H1 (cell line): ENCODE results near the gene MAN1A2. TPM values are rescaled to one million over a fixed set of nuclear protein-coding genes. Genes with fewer than 3 reads are reported as not detected.

Experiments used
- CTCF ChIA-PET: fragments of 300-600 bp; sonication (Branson Sonifier 250); formaldehyde crosslinking; loops from one replicate; lab custom pipeline; 2021; ENCODE audit not compliant: partially characterized antibody; lab: Charles Lee
- POLR2A ChIA-PET: fragments of 300-600 bp; sonication (Branson Sonifier 250); formaldehyde crosslinking; loops from one replicate; lab custom pipeline; 2021; ENCODE audit warnings: inconsistent platforms; ENCODE audit not compliant: partially characterized antibody; lab: Charles Lee
- DNase-seq, 2 experiments: peaks; one replicate each; pipeline versions ENCODE4 v3.0.0 to v3.0.0-alpha.2; 2010 to 2022; ENCODE audit warnings: low spot score in 2 of 2, low read depth in 1 of 2, mixed read lengths in 1 of 2
- FAIRE-seq: peaks from 2 replicates; lab custom pipeline; 2011; peaks lifted over from hg19 to GRCh38; lab: Jason Lieb, UNC
- H2AFZ ChIP-seq: 2 replicates; pipeline ENCODE4 v1.8.1; 2012; ENCODE audit warnings: low read length, inconsistent platforms
- H2AK5ac ChIP-seq: 2 replicates; pipeline ENCODE4 v1.6.1; 2013; ENCODE audit warnings: low read depth, low read length
- H2BK120ac ChIP-seq: replicated peaks from 2 replicates; pipeline ENCODE3; 2013; ENCODE audit warnings: low read depth, low read length, inconsistent platforms
- H2BK12ac ChIP-seq: 2 replicates; pipeline ENCODE4 v1.6.1; 2013; ENCODE audit warnings: low read depth, low read length
- H2BK15ac ChIP-seq: 2 replicates; pipeline ENCODE4 v1.6.1; 2013; ENCODE audit warnings: low read length
- H2BK20ac ChIP-seq: 2 replicates; pipeline ENCODE4 v1.6.1; 2013; ENCODE audit warnings: low read length
- H2BK5ac ChIP-seq: 2 replicates; pipeline ENCODE4 v1.6.1; 2013; ENCODE audit warnings: low read depth, low read length
- H3K14ac ChIP-seq: 2 replicates; pipeline ENCODE4 v1.6.1; 2013; ENCODE audit warnings: inconsistent platforms; ENCODE audit not compliant: insufficient read length
- H3K18ac ChIP-seq: 2 replicates; pipeline ENCODE4 v1.6.1; 2013; ENCODE audit warnings: low read length; ENCODE audit errors: extremely low read depth
- H3K23ac ChIP-seq: 2 replicates; pipeline ENCODE4 v1.6.1; 2013; ENCODE audit warnings: inconsistent platforms; ENCODE audit not compliant: insufficient read length
- H3K23me2 ChIP-seq: 2 replicates; pipeline ENCODE4 v1.6.1; 2013; ENCODE audit warnings: low read depth, low read length
- H3K27ac ChIP-seq: 2 replicates; pipeline ENCODE4 v1.6.1; 2011; ENCODE audit warnings: low read depth, low read length, inconsistent platforms
- H3K27me3 ChIP-seq, 4 experiments: replicated peaks in 1 of 4; 1 replicate in 1 of 4; 2 replicates in 3 of 4; pipeline versions ENCODE4 v1.6.1 to v1.8.1; 2011 to 2013; ENCODE audit warnings: low read length in 3 of 4, mild to moderate bottlenecking in 3 of 4, inconsistent platforms in 2 of 4, mixed read lengths in 2 of 4, moderate library complexity in 1 of 4; ENCODE audit not compliant: control insufficient read depth in 3 of 4, insufficient read depth in 3 of 4; ENCODE audit errors: extremely low read depth in 1 of 4
- H3K36me3 ChIP-seq, 4 experiments: 2 replicates each; pipeline versions ENCODE4 v1.6.1 to v1.8.1; 2011 to 2013; ENCODE audit warnings: mild to moderate bottlenecking in 4 of 4, low read length in 3 of 4, moderate library complexity in 2 of 4, control low read depth in 1 of 4, inconsistent platforms in 1 of 4; ENCODE audit not compliant: insufficient read depth in 4 of 4, control insufficient read depth in 2 of 4
- H3K4ac ChIP-seq: replicated peaks from 2 replicates; pipeline ENCODE3; 2013; ENCODE audit warnings: low read length, low read depth, mixed read lengths, inconsistent platforms; ENCODE audit not compliant: insufficient read length
- H3K4me1 ChIP-seq, 4 experiments: replicated peaks in 1 of 4; 1 replicate in 1 of 4; 2 replicates in 3 of 4; pipeline versions ENCODE4 v1.6.1 to v1.8.1; 2011 to 2013; ENCODE audit warnings: low read length in 3 of 4, inconsistent platforms in 2 of 4, mixed read lengths in 1 of 4; ENCODE audit not compliant: insufficient read depth in 4 of 4, control insufficient read depth in 3 of 4
- H3K4me2 ChIP-seq, 2 experiments: 2 replicates each; pipeline versions ENCODE4 v1.6.1 to v1.8.1; 2011 to 2013; ENCODE audit warnings: low read depth in 2 of 2, low read length in 2 of 2, control low read depth in 1 of 2, inconsistent platforms in 1 of 2, mild to moderate bottlenecking in 1 of 2; ENCODE audit not compliant: insufficient read depth in 1 of 2
- H3K4me3 ChIP-seq, 4 experiments: fragments of 200-600, 300-600 bp in 1 of 4; sonication (generic), shearing (Covaris generic), sonication (Bioruptor Twin) in 1 of 4; 2 replicates each; pipeline versions ENCODE4 v1.5.1 to v1.8.1; 2011 to 2016; ENCODE audit warnings: low read length in 4 of 4, low read depth in 3 of 4, control low read depth in 2 of 4, inconsistent platforms in 2 of 4, mild to moderate bottlenecking in 2 of 4, mixed read lengths in 1 of 4, moderate library complexity in 1 of 4; ENCODE audit not compliant: insufficient read depth in 2 of 4; ENCODE audit errors: extremely low read depth in 1 of 4
- H3K56ac ChIP-seq: replicated peaks from 2 replicates; pipeline ENCODE3; 2013; ENCODE audit warnings: low read depth, mild to moderate bottlenecking, mixed read lengths, low read length, inconsistent platforms; ENCODE audit not compliant: insufficient read length
- H3K79me1 ChIP-seq: 2 replicates; pipeline ENCODE4 v1.6.1; 2013; ENCODE audit warnings: low read depth, low read length, control low read depth
- H3K79me2 ChIP-seq, 2 experiments: 2 replicates each; pipeline versions ENCODE4 v1.6.1 to v1.8.1; 2012 to 2013; ENCODE audit warnings: low read length in 2 of 2, mild to moderate bottlenecking in 2 of 2, inconsistent platforms in 1 of 2; ENCODE audit not compliant: insufficient read depth in 2 of 2, control insufficient read depth in 1 of 2
- H3K9ac ChIP-seq, 4 experiments: replicated peaks in 1 of 4; 1 replicate in 1 of 4; 2 replicates in 3 of 4; pipeline versions ENCODE4 v1.6.1 to v1.8.1; 2011 to 2013; ENCODE audit warnings: low read depth in 3 of 4, low read length in 3 of 4, control low read depth in 2 of 4, mild to moderate bottlenecking in 2 of 4, moderate library complexity in 2 of 4, inconsistent platforms in 1 of 4; ENCODE audit errors: extremely low read depth in 1 of 4
- H3K9me3 ChIP-seq, 2 experiments: 2 replicates each; pipeline versions ENCODE4 v1.6.1 to v1.8.1; 2012 to 2013; ENCODE audit warnings: mild to moderate bottlenecking in 2 of 2, moderate library complexity in 2 of 2, control low read depth in 1 of 2, inconsistent platforms in 1 of 2, low read depth in 1 of 2, low read length in 1 of 2, mixed read lengths in 1 of 2; ENCODE audit not compliant: insufficient read depth in 2 of 2
- H4K20me1 ChIP-seq, 2 experiments: replicated peaks in 1 of 2; 2 replicates each; pipeline versions ENCODE3 to v1.8.1; 2011 to 2013; ENCODE audit warnings: inconsistent platforms in 2 of 2, low read length in 2 of 2, mild to moderate bottlenecking in 1 of 2; ENCODE audit not compliant: insufficient read depth in 2 of 2, control insufficient read depth in 1 of 2
- H4K5ac ChIP-seq: 2 replicates; pipeline ENCODE4 v1.6.1; 2013; ENCODE audit warnings: low read length, low read depth, mixed read lengths, inconsistent platforms; ENCODE audit not compliant: insufficient read length
- H4K8ac ChIP-seq: 2 replicates; pipeline ENCODE4 v1.8.0; 2013; ENCODE audit warnings: mild to moderate bottlenecking, moderate library complexity, low read length, inconsistent platforms; ENCODE audit not compliant: insufficient read depth; ENCODE audit errors: extremely low read depth
- H4K91ac ChIP-seq: replicated peaks from 2 replicates; pipeline ENCODE3; 2013; ENCODE audit warnings: low read length, mixed read lengths, inconsistent platforms; ENCODE audit not compliant: insufficient read length
- ATF3 ChIP-seq: IDR thresholded peaks from 2 replicates; pipeline ENCODE4 v1.6.1; 2011; ENCODE audit warnings: low read depth, mild to moderate bottlenecking, low read length; ENCODE audit not compliant: insufficient read depth
- CBX8 ChIP-seq: fragments of 300-800, 300-1000 bp; sonication (generic); IDR thresholded peaks from 2 replicates; pipeline ENCODE4 v1.7.1; 2016; ENCODE audit warnings: low read depth, low read length, borderline replicate concordance
- CHD2 ChIP-seq: IDR thresholded peaks from 2 replicates; pipeline ENCODE4 v1.6.1; 2012; ENCODE audit warnings: low read length, improper control_type of control experiment
- CREB1 ChIP-seq: IDR thresholded peaks from 2 replicates; pipeline ENCODE4 v1.6.1; 2012; ENCODE audit warnings: inconsistent platforms
- CTBP2 ChIP-seq: IDR thresholded peaks from 2 replicates; pipeline ENCODE4 v1.7.0; 2011; ENCODE audit warnings: borderline replicate concordance, mild to moderate bottlenecking, moderate library complexity, mixed read lengths, low read length; ENCODE audit not compliant: insufficient read depth, insufficient read length
- GABPA ChIP-seq: IDR thresholded peaks from 2 replicates; pipeline ENCODE4 v1.6.1; 2011; ENCODE audit warnings: mild to moderate bottlenecking, low read length, moderate library complexity, borderline replicate concordance; ENCODE audit not compliant: insufficient read depth
- KDM1A ChIP-seq: fragments of 200-600, 300-600 bp; sonication (generic); IDR thresholded peaks from 2 replicates; pipeline ENCODE4 v1.7.1; 2016; ENCODE audit warnings: mild to moderate bottlenecking, low read length, borderline replicate concordance
- KDM5A ChIP-seq: fragments of 200-600 bp; IDR thresholded peaks from 2 replicates; pipeline ENCODE4 v1.7.1; 2012; ENCODE audit warnings: mild to moderate bottlenecking, low read length, inconsistent platforms, mixed read lengths
- POLR2A ChIP-seq, 2 experiments: IDR thresholded peaks; 1 replicate in 1 of 2; 2 replicates in 1 of 2; pipeline ENCODE4 v1.6.1; 2011; ENCODE audit warnings: low read depth in 2 of 2, low read length in 2 of 2, mild to moderate bottlenecking in 2 of 2; ENCODE audit errors: control extremely low read depth in 1 of 2
- RXRA ChIP-seq: IDR thresholded peaks from 2 replicates; pipeline ENCODE4 v1.6.1; 2011; ENCODE audit warnings: low read depth, mild to moderate bottlenecking, low read length, moderate library complexity; ENCODE audit not compliant: insufficient read depth
- SIRT6 ChIP-seq: IDR thresholded peaks from one replicate; pipeline ENCODE4 v1.7.1; 2012; ENCODE audit warnings: low read length, inconsistent platforms
- SP4 ChIP-seq: IDR thresholded peaks from 2 replicates; pipeline ENCODE4 v1.6.1; 2012; ENCODE audit warnings: low read length, inconsistent platforms
- WGBS, 2 experiments: shearing (Covaris generic) in 1 of 2; methylation state at CpG; one replicate each; pipeline versions ENCODE4 v1.1.6 to v1.1.7; 2013 to 2015; ENCODE audit warnings: low lambda C conversion rate in 2 of 2, mixed read lengths in 2 of 2, inconsistent platforms in 1 of 2, low coverage in 1 of 2, missing lambda C conversion rate in 1 of 2; ENCODE audit not compliant: insufficient replicate concordance in 2 of 2, insufficient coverage in 1 of 2, insufficient read length in 1 of 2; ENCODE audit errors: extremely low coverage in 1 of 2, missing lambda C conversion rate in 1 of 2; 5-methylcytosine and 5-hydroxymethylcytosine counted together
- polyA plus RNA-seq, 7 experiments: library from polyadenylated mRNA; depleted of rRNA in 3 of 7; stranded (reverse) in 5 of 7; unstranded in 2 of 7; fragments of >200 nt in 5 of 7; fragments of 200-250 nt in 2 of 7; gene quantifications; 1 replicate in 5 of 7; 2 replicates in 1 of 7; 4 replicates in 1 of 7; pipeline versions ENCODE4 v1.2.1 to v1.2.3, GENCODE V29; 2011 to 2013; ENCODE audit warnings: missing spikeins in 2 of 7, mixed read lengths in 2 of 7
- total RNA-seq: library from RNA; stranded (reverse); fragmentation: NEBNext Ultra II Directional; extraction: Animal tissue kit (Norgen Biotek cat#: 25700); gene quantifications from 2 replicates; pipeline ENCODE4 v1.2.1, GENCODE V29; 2021

The MAN1A2 gene
- total and polyA plus RNA-seq, 2 of the 8 experiments (the other 6 are each of a cell fraction or from before 2014, with no cell fraction given), result 5.5 to 18.8 TPM

GRCh38 chr1:117564227-117565075, 197.2 kb downstream of the MAN1A2 start:
- Histone ChIP-seq H2AFZ (no peak overlapping the region), H3K4me1 (no peaks in the 10 kb centered on the region), H3K79me1 (no peaks in the 10 kb centered on the region), H3K9ac (no peak overlapping the region), H3K9me3 (0 out of 4 replicates have a peak, but pooled peaks cover 0 to 1% of the 10 kb centered on the region in 2 experiments), H3K4ac (no peak overlapping the region), H3K79me2 (no peaks in the 10 kb centered on the region), H2BK5ac (no peak overlapping the region), H3K14ac (no peak overlapping the region), H4K91ac (no peak overlapping the region), H3K4me2 (no peak overlapping the region), H3K23me2 (no peaks in the 10 kb centered on the region), H2BK120ac (no peak overlapping the region), H2BK15ac (no peak overlapping the region), H3K18ac (no peak overlapping the region), H4K8ac (no peak overlapping the region), H3K27ac (no peak overlapping the region), H3K36me3 (no peaks in the 10 kb centered on the region), H3K4me3 (no peak overlapping the region), H4K20me1 (no peaks in the 10 kb centered on the region), H3K56ac (no peak overlapping the region), H2BK12ac (no peak overlapping the region), H2AK5ac (no peak overlapping the region), H3K27me3 (no peaks in the 10 kb centered on the region; a peak in 1 of 7 replicates), H3K23ac (no peak overlapping the region), H4K5ac (no peak overlapping the region), H2BK20ac (no peak overlapping the region)
- 86% methylated on average over 8 of the region's 8 CpGs; no CpG with 5 or more reads in 1 of the 2 experiments for WGBS, 2 experiments
- peak in 1 of 2 experiments; percentile 35 for DNase-seq
- CTCF ChIA-PET, result interaction anchor here (0.6 to 2.8 kb wide), 4 partner anchors 11 to 137 kb away, joined by 3 to 17 read pairs (median 4); no protein-coding TSS in a partner anchor
- FAIRE-seq, result no peak
- POLR2A ChIA-PET, result interaction anchor here (1.0 to 1.2 kb wide), 2 partner anchors 23 to 42 kb away, joined by 3 to 5 read pairs; no protein-coding TSS in a partner anchor
- TF ChIP-seq CTBP2, result no peak
- TF ChIP-seq POLR2A (IDR thresholded peaks at IDR 0.05; ENCODE audit: control extremely low read depth in 1 of 2, low read depth in 2 of 2, low read length in 2 of 2), result no peak
- TF ChIP-seq CBX8, result no peak
- TF ChIP-seq SIRT6, result no peak
- no peak for TF ChIP-seq ATF3
- no peak for TF ChIP-seq CREB1
- TF ChIP-seq CHD2, result no peak
- TF ChIP-seq KDM5A, result no peak
- no peak for TF ChIP-seq RXRA
- TF ChIP-seq KDM1A, result no peak
- TF ChIP-seq SP4, result no peak
- no peak for TF ChIP-seq GABPA
